Tibial nerve (tissue), 4 donors: Measurements from ENCODE around the gene NUCKS1. TPM values are rescaled to one million over a fixed set of nuclear protein-coding genes. Genes with fewer than 3 reads are reported as not detected.

Experiments used
- DNase-seq, 2 donors: peaks; one replicate each; pipeline ENCODE4 v3.0.0-alpha.2; 2019; ENCODE audit warnings: low spot score in 2 of 2
- H3K27ac ChIP-seq, 4 donors: fragments of 200-600 bp; sonication (generic) in 3 of 4; one replicate each; pipeline ENCODE4 v1.5.1; 2017 to 2019; ENCODE audit warnings: mild to moderate bottlenecking in 1 of 4
- H3K27me3 ChIP-seq, 2 donors: fragments of 200-600 bp; sonication (generic) in 1 of 2; one replicate each; pipeline versions ENCODE4 v1.5.1 to v1.6.0; 2017 to 2019
- H3K36me3 ChIP-seq, 3 donors: fragments of 200-600 bp; sonication (generic); one replicate each; pipeline ENCODE4 v1.5.1; 2018 to 2019
- H3K4me1 ChIP-seq, 4 donors: fragments of 200-600 bp; sonication (generic) in 3 of 4; one replicate each; pipeline ENCODE4 v1.5.1; 2017 to 2019
- H3K4me3 ChIP-seq, 4 donors: fragments of 200-600 bp; sonication (generic) in 3 of 4; one replicate each; pipeline ENCODE4 v1.5.1; 2017 to 2019; ENCODE audit warnings: mild to moderate bottlenecking in 1 of 4, moderate library complexity in 1 of 4
- H3K9me3 ChIP-seq, 4 donors: fragments of 200-600 bp; sonication (generic) in 3 of 4; one replicate each; pipeline ENCODE4 v1.5.1; 2017 to 2019
- EP300 ChIP-seq, 2 donors: sonication (generic); formaldehyde crosslinking; IDR thresholded peaks; one replicate each; pipeline ENCODE4 v1.6.1; 2017; ENCODE audit warnings: antibody characterized with exemption in 2 of 2, mild to moderate bottlenecking in 1 of 2
- POLR2A ChIP-seq, 2 donors: fragments of 450-650 bp; IDR thresholded peaks; one replicate each; pipeline ENCODE4 v1.6.1; 2017; ENCODE audit warnings: antibody characterized with exemption in 2 of 2, mild to moderate bottlenecking in 2 of 2, moderate library complexity in 2 of 2
- WGBS, 2 donors: methylation state at CpG; one replicate each; pipeline ENCODE4 v1.1.5; 2018; 5-methylcytosine and 5-hydroxymethylcytosine counted together
- total RNA-seq, 4 donors: library from RNA; depleted of rRNA; stranded (reverse); fragments of >200 nt; gene quantifications; one replicate each; pipeline ENCODE4 v1.1.0, GENCODE V29; 2016
- TF ChIP-seq, protein P1 (sequence below), 5 experiments: fragments of 200-600 bp in 3 of 5; fragments of 450-650 bp in 2 of 5; sonication (generic) in 3 of 5; IDR thresholded peaks; one replicate each; pipeline ENCODE4 v1.5.1; 2016 to 2019; ENCODE audit warnings: antibody characterized with exemption in 5 of 5, mild to moderate bottlenecking in 3 of 5, moderate library complexity in 2 of 5

Gene NUCKS1
- total RNA-seq, 4 donors from 2014 or later: 80.1 to 181 (median 115) TPM

DNA sequence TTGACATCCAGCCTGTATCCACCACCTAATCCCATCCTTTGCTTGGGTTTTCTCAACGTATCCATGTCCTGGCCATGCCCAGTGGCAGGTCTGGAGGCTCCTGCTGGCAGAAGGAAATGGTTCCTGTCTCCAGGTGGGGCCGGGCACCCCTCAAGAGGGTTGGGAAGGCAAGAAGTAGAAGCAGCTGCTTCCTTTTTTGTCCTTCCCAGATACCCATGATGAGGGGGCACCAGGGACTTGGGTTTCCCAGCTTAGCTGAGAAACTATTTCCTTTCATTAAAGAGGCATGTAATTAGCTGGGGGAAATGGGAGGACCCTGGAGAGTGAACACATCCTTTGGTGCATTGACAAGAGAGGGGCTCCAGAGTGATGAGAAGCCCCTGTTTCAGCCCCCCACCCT is 48.6 kb downstream of the NUCKS1 start:
- TF ChIP-seq, protein P1, sequence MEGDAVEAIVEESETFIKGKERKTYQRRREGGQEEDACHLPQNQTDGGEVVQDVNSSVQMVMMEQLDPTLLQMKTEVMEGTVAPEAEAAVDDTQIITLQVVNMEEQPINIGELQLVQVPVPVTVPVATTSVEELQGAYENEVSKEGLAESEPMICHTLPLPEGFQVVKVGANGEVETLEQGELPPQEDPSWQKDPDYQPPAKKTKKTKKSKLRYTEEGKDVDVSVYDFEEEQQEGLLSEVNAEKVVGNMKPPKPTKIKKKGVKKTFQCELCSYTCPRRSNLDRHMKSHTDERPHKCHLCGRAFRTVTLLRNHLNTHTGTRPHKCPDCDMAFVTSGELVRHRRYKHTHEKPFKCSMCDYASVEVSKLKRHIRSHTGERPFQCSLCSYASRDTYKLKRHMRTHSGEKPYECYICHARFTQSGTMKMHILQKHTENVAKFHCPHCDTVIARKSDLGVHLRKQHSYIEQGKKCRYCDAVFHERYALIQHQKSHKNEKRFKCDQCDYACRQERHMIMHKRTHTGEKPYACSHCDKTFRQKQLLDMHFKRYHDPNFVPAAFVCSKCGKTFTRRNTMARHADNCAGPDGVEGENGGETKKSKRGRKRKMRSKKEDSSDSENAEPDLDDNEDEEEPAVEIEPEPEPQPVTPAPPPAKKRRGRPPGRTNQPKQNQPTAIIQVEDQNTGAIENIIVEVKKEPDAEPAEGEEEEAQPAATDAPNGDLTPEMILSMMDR (IDR thresholded peaks at IDR 0.05): no peak
- peaks cover 0 to 25% (median 0%) of the 10 kb centered on the region in 3 donors for H3K36me3 ChIP-seq
- H3K9me3 ChIP-seq: no peaks in the 10 kb centered on the region
- H3K4me3 ChIP-seq: no peak overlapping the region
- no peak for DNase-seq
- H3K27me3 ChIP-seq: no peaks in the 10 kb centered on the region
- whole genome bisulfite sequencing, 2 donors: 28 to 42% methylated on average over 2 of the region's 2 CpGs
- H3K27ac ChIP-seq: no peak overlapping the region
- H3K4me1 ChIP-seq: peaks cover 0 to 9% (median 0%) of the 10 kb centered on the region in 4 donors

DNA sequence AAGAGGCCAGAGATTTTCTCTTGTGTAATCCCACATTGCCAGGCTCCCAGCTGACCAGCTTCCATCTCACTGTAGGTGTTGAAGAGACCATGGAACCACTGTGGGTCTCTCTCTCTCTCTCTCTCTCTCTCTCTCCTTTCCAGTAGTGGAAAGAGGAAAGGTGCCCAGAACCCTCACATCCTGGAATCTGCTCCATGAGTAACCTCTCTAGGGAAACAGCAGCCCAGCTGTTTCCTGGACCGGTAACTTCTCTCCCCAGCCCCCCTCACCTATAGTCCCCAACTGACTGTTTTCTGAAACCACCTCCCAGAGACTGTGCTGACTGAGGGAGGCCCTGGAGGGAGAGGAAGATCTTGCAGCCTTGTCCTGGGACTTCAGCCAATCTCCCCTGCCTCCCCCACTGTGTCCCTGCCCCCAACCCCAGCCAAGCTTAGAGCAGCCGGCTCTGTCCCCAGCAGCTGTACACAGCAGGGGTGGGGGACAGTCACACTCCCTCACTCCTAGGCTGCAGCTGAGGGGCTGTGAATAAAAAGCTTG is 49.0 kb downstream of the NUCKS1 start:
- H3K4me1 ChIP-seq: peaks cover 0 to 9% (median 0%) of the 10 kb centered on the region in 4 donors
- no peaks in the 10 kb centered on the region for H3K9me3 ChIP-seq
- peaks cover 0 to 24% (median 0%) of the 10 kb centered on the region in 3 donors for H3K36me3 ChIP-seq
- no peak for DNase-seq
- no peaks in the 10 kb centered on the region for H3K27me3 ChIP-seq
- no peak overlapping the region for H3K4me3 ChIP-seq
- WGBS, 2 donors: 17 to 40% methylated on average over 1 of the region's 2 CpGs
- TF ChIP-seq EP300 (IDR thresholded peaks at IDR 0.05) (no peak), POLR2A (IDR thresholded peaks at IDR 0.05) (no peak)
- TF ChIP-seq, protein P1 (IDR thresholded peaks at IDR 0.05): no peak
- H3K27ac ChIP-seq: no peak overlapping the region

DNA sequence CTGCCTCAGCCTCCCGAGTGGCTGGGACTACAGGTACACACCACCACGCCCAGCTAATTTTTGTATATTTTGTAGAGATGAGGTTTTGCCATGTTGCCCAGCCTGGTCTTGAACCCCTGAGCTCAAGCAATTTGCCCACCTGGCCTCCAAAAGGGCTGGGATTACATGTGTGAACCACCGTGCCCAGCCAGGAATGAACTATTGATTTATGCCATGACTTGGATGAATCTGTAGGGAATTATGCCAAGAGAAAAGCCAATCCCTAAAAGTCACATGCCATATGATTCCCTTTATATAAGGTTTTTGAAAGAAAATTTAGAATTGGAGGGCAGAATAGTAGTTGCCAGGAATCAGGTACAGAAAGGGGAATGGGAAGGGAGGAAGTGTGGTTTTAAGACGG is 50.6 kb downstream of the NUCKS1 start:
- Histone ChIP-seq H3K4me1 (peaks cover 0 to 9% (median 0%) of the 10 kb centered on the region in 4 donors), H3K27ac (no peak overlapping the region), H3K4me3 (no peak overlapping the region), H3K36me3 (peaks cover 0 to 17% (median 0%) of the 10 kb centered on the region in 3 donors), H3K9me3 (no peaks in the 10 kb centered on the region), H3K27me3 (no peaks in the 10 kb centered on the region)
- 89 to 92% methylated on average over 4 of the region's 4 CpGs for WGBS, 2 donors
- TF ChIP-seq, protein P1 (IDR thresholded peaks at IDR 0.05): no peak
- TF ChIP-seq EP300 (IDR thresholded peaks at IDR 0.05) (no peak), POLR2A (IDR thresholded peaks at IDR 0.05) (no peak)
- DNase-seq: no peak

DNA sequence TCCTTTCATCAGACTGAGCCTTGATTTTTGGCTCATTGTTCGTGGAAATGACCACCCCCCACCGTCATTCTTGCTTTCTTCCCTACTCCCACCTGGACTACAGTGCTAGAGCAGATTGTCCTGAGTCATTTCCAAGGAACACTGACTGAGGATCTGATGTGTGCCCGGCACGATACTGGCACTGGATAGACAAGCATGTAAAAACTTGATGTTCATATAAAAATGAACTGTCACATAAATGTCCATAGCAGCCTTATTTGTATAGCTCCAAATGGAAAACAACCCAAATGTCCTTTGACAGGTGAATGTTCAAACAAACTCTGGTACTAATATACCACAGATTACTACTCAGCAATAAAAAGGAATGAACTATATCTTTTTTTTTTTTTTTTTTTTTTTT is 51.1 kb downstream of the NUCKS1 start:
- no peak overlapping the region for H3K4me3 ChIP-seq
- H3K36me3 ChIP-seq: peaks cover 0 to 12% (median 0%) of the 10 kb centered on the region in 3 donors
- no peak for DNase-seq
- H3K9me3 ChIP-seq: no peaks in the 10 kb centered on the region
- H3K4me1 ChIP-seq: peaks cover 0 to 9% (median 0%) of the 10 kb centered on the region in 4 donors
- H3K27me3 ChIP-seq: no peaks in the 10 kb centered on the region
- TF ChIP-seq, protein P1 (IDR thresholded peaks at IDR 0.05): no peak
- TF ChIP-seq POLR2A (IDR thresholded peaks at IDR 0.05): no peak
- no peak for TF ChIP-seq EP300 (IDR thresholded peaks at IDR 0.05)
- H3K27ac ChIP-seq: no peak overlapping the region
- WGBS, 2 donors: 93 to 95% methylated on average over 4 of the region's 4 CpGs

DNA sequence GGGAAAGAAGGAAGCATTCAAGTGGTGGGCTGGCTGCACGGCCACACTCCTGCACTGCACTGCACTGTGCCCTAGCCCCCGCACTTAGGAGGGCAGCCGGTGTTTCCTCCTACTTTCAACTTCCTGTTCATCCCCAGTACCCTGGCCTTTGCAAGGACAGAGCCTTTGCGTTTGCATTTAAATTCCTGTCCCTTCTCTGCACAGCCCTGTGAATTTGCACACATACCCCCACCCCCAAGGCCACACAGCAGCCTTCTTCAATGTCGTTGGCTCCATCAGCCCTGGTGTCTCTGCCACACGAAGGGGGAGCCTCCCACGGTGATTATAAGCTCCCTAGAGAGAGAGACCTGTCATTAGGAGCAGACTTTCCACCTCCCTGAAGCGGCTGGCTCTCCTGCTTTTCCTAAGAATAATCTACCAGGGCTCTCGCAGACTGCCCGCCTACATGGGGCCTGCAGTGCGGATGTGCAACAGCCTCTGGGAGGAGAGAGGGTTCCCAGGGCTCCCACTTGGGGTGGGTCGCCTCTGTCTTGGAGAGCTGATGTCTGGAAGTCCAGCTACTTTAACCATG is 56.5 kb downstream of the NUCKS1 start:
- H3K4me3 ChIP-seq: no peak overlapping the region
- H3K27me3 ChIP-seq: no peaks in the 10 kb centered on the region
- H3K36me3 ChIP-seq: no peaks in the 10 kb centered on the region
- TF ChIP-seq POLR2A (IDR thresholded peaks at IDR 0.05) (no peak), EP300 (IDR thresholded peaks at IDR 0.05) (no peak)
- TF ChIP-seq, protein P1 (IDR thresholded peaks at IDR 0.05): no peak
- H3K9me3 ChIP-seq: no peaks in the 10 kb centered on the region
- no peak overlapping the region for H3K27ac ChIP-seq
- 40 to 43% methylated on average over 10 to 11 of the region's 12 CpGs for WGBS, 2 donors
- DNase-seq: no peak
- no peaks in the 10 kb centered on the region for H3K4me1 ChIP-seq
